22Rv1 (cell line): ENCODE measurements around the gene BEST2.

Experiments used
- CTCF ChIP-seq: fragments of 450-650 bp; IDR thresholded peaks from 2 replicates; pipeline ENCODE4 v1.5.1; 2017; ENCODE audit warnings: mild to moderate bottlenecking
- ZFX ChIP-seq: fragments of 450-650 bp; IDR thresholded peaks from 2 replicates; pipeline ENCODE4 v1.6.1; 2017; ENCODE audit warnings: antibody characterized with exemption, borderline replicate concordance

- TF ChIP-seq CTCF (peak; percentile 98), ZFX (no peak)
Measured at GRCh38 chr19:12757544-12758274, 6.1 kb downstream of the BEST2 start.
